Immature natural killer cell (primary cell): ENCODE data around the gene REG4. TPM values are rescaled to one million over a fixed set of nuclear protein-coding genes. Genes with fewer than 3 reads are reported as not detected.
"Not testable (repeated sequence)": the region's sequence is repeated elsewhere in the genome, so short reads cannot be mapped to it uniquely, and the experiment has no call there.

ENCODE experiments used
- DNase-seq, 3 donors: peaks; one replicate each; pipeline ENCODE4 v3.0.0; 2022; ENCODE audit warnings: mixed read lengths in 1 of 3
- H3K27ac Mint-ChIP-seq, 6 donors: one replicate each; pipeline ENCODE4 v1.8.0; 2020; ENCODE audit warnings: mixed read lengths in 6 of 6, mild to moderate bottlenecking in 5 of 6, inconsistent platforms in 4 of 6, moderate library complexity in 3 of 6
- H3K27me3 Mint-ChIP-seq, 3 donors: one replicate each; pipeline ENCODE4 v1.8.0; 2020 to 2021; ENCODE audit warnings: low read depth in 3 of 3, mild to moderate bottlenecking in 3 of 3, mixed read lengths in 3 of 3, moderate library complexity in 3 of 3, inconsistent platforms in 1 of 3
- H3K36me3 Mint-ChIP-seq, 3 donors: one replicate each; pipeline ENCODE4 v1.8.0; 2020; ENCODE audit warnings: mixed read lengths in 3 of 3, inconsistent platforms in 2 of 3, mild to moderate bottlenecking in 2 of 3
- H3K4me1 Mint-ChIP-seq, 2 donors: one replicate each; pipeline ENCODE4 v1.8.0; 2020; ENCODE audit warnings: inconsistent platforms in 2 of 2, mild to moderate bottlenecking in 2 of 2, mixed read lengths in 2 of 2, moderate library complexity in 1 of 2
- H3K4me3 Mint-ChIP-seq, 5 donors: one replicate each; pipeline ENCODE4 v1.8.0; 2020; ENCODE audit warnings: mild to moderate bottlenecking in 5 of 5, mixed read lengths in 5 of 5, inconsistent platforms in 3 of 5, moderate library complexity in 3 of 5
- H3K9me3 Mint-ChIP-seq, 6 donors: one replicate each; pipeline ENCODE4 v1.8.0; 2020; ENCODE audit warnings: mild to moderate bottlenecking in 6 of 6, mixed read lengths in 6 of 6, inconsistent platforms in 4 of 6, moderate library complexity in 3 of 6
- polyA plus RNA-seq, 3 donors: library from polyadenylated mRNA; unstranded; fragments of 300-500 nt; fragmentation: Illumina TruSeq; gene quantifications; one replicate each; pipeline ENCODE4 v1.2.3, GENCODE V29; 2021

REG4 gene
- polyA plus RNA-seq = not detected

GRCh38 chr1:119811387-119811786 lies at the start of gene REG4:
REG4 (minus strand) TSS chr1:119811460; CDS start chr1:119808769, 2,691 bp downstream.
- no peak within 1 kb of the TSS for H3K4me3 Mint-ChIP-seq
- H3K9me3 Mint-ChIP-seq = no peaks in the 10 kb centered on the region
- no peak within 1 kb of the TSS for H3K27ac Mint-ChIP-seq
- peaks cover 0 to 6% of the 10 kb centered on the region in 2 donors for H3K4me1 Mint-ChIP-seq
- DNase-seq = no peak
- peaks cover 0 to 7% (median 3%) of the 10 kb centered on the region in 3 donors for H3K27me3 Mint-ChIP-seq
- no peaks in the 10 kb centered on the region for H3K36me3 Mint-ChIP-seq

GRCh38 chr1:119859647-119860046 lies 48.4 kb upstream of the REG4 start:
- peaks cover 0 to 2% (median 0%) of the 10 kb centered on the region in 6 donors for H3K9me3 Mint-ChIP-seq
- H3K4me3 Mint-ChIP-seq = no peak overlapping the region
- H3K36me3 Mint-ChIP-seq = no peaks in the 10 kb centered on the region
- DNase-seq = no peak
- H3K27me3 Mint-ChIP-seq = peaks cover 0 to 5% (median 1%) of the 10 kb centered on the region in 3 donors
- no peak overlapping the region for H3K27ac Mint-ChIP-seq
- no peaks in the 10 kb centered on the region for H3K4me1 Mint-ChIP-seq

- H3K9me3 Mint-ChIP-seq, H3K4me3 Mint-ChIP-seq, H3K36me3 Mint-ChIP-seq, H3K4me1 Mint-ChIP-seq, H3K27ac Mint-ChIP-seq, H3K27me3 Mint-ChIP-seq, DNase-seq: not testable (repeated sequence)
Observed at GRCh38 chr1:119858556-119859214, 47.4 kb upstream of the REG4 start.

- Mint-ChIP-seq H3K36me3 (no peaks in the 10 kb centered on the region), H3K4me1 (no peaks in the 10 kb centered on the region), H3K27me3 (peaks cover 1 to 5% (median 2%) of the 10 kb centered on the region in 3 donors), H3K27ac (no peak overlapping the region), H3K4me3 (no peak overlapping the region), H3K9me3 (peaks cover 0 to 2% (median 0%) of the 10 kb centered on the region in 6 donors)
- no peak for DNase-seq
Observed at GRCh38 chr1:119858126-119858525, 46.9 kb upstream of the REG4 start.

- Mint-ChIP-seq H3K36me3 (no peaks in the 10 kb centered on the region), H3K27me3 (peaks cover 2 to 4% (median 2%) of the 10 kb centered on the region in 3 donors), H3K27ac (no peak overlapping the region), H3K9me3 (peaks cover 0 to 2% (median 0%) of the 10 kb centered on the region in 6 donors), H3K4me1 (no peaks in the 10 kb centered on the region), H3K4me3 (no peak overlapping the region)
- no peak for DNase-seq
Observed at GRCh38 chr1:119853155-119853554, 41.9 kb upstream of the REG4 start.

- DNase-seq = not testable (repeated sequence)
Observed at GRCh38 chr1:119844206-119844605, 32.9 kb upstream of the REG4 start.

GRCh38 chr1:119841306-119841705 lies 30.0 kb upstream of the REG4 start:
- no peak for DNase-seq
- no peaks in the 10 kb centered on the region for H3K9me3 Mint-ChIP-seq
- peaks cover 1 to 4% (median 3%) of the 10 kb centered on the region in 3 donors for H3K27me3 Mint-ChIP-seq
- H3K27ac Mint-ChIP-seq = no peak overlapping the region
- no peak overlapping the region for H3K4me3 Mint-ChIP-seq
- no peaks in the 10 kb centered on the region for H3K4me1 Mint-ChIP-seq
- H3K36me3 Mint-ChIP-seq = no peaks in the 10 kb centered on the region

More at GRCh38 chr1:119844206-119844605, 32.9 kb upstream of the REG4 start:
- H3K27ac Mint-ChIP-seq, H3K27me3 Mint-ChIP-seq, H3K9me3 Mint-ChIP-seq, H3K4me3 Mint-ChIP-seq, H3K4me1 Mint-ChIP-seq, H3K36me3 Mint-ChIP-seq: not testable (repeated sequence)

GRCh38 chr1:119840745-119841144 lies 29.5 kb upstream of the REG4 start:
- peaks cover 1 to 4% (median 3%) of the 10 kb centered on the region in 3 donors for H3K27me3 Mint-ChIP-seq
- no peak overlapping the region for H3K4me3 Mint-ChIP-seq
- no peaks in the 10 kb centered on the region for H3K9me3 Mint-ChIP-seq
- no peaks in the 10 kb centered on the region for H3K36me3 Mint-ChIP-seq
- DNase-seq = no peak
- H3K4me1 Mint-ChIP-seq = no peaks in the 10 kb centered on the region
- no peak overlapping the region for H3K27ac Mint-ChIP-seq

GRCh38 chr1:119838236-119838635 lies 27.0 kb upstream of the REG4 start:
- no peaks in the 10 kb centered on the region for H3K9me3 Mint-ChIP-seq
- no peaks in the 10 kb centered on the region for H3K36me3 Mint-ChIP-seq
- peaks cover 0 to 4% (median 3%) of the 10 kb centered on the region in 3 donors for H3K27me3 Mint-ChIP-seq
- no peaks in the 10 kb centered on the region for H3K4me1 Mint-ChIP-seq
- H3K4me3 Mint-ChIP-seq = no peak overlapping the region
- H3K27ac Mint-ChIP-seq = no peak overlapping the region
- no peak for DNase-seq

- DNase-seq = no peak
- peaks cover 0 to 2% (median 0%) of the 10 kb centered on the region in 6 donors for H3K9me3 Mint-ChIP-seq
- H3K27ac Mint-ChIP-seq = no peak overlapping the region
- peaks cover 0 to 9% (median 8%) of the 10 kb centered on the region in 3 donors for H3K27me3 Mint-ChIP-seq
- H3K4me1 Mint-ChIP-seq = no peaks in the 10 kb centered on the region
- no peak overlapping the region for H3K4me3 Mint-ChIP-seq
- H3K36me3 Mint-ChIP-seq = no peaks in the 10 kb centered on the region
Observed at GRCh38 chr1:119834990-119835389, 23.7 kb upstream of the REG4 start.

GRCh38 chr1:119831027-119831426 lies 19.8 kb upstream of the REG4 start:
- Mint-ChIP-seq H3K4me1 (no peaks in the 10 kb centered on the region), H3K27ac (no peak overlapping the region), H3K36me3 (no peaks in the 10 kb centered on the region), H3K9me3 (peaks cover 0 to 2% (median 0%) of the 10 kb centered on the region in 6 donors), H3K4me3 (no peak overlapping the region), H3K27me3 (peaks cover 2 to 10% (median 7%) of the 10 kb centered on the region in 3 donors)
- no peak for DNase-seq

- no peak for DNase-seq
- no peaks in the 10 kb centered on the region for H3K36me3 Mint-ChIP-seq
- peaks cover 2 to 10% (median 7%) of the 10 kb centered on the region in 3 donors for H3K27me3 Mint-ChIP-seq
- no peaks in the 10 kb centered on the region for H3K4me1 Mint-ChIP-seq
- peaks cover 0 to 2% (median 0%) of the 10 kb centered on the region in 6 donors for H3K9me3 Mint-ChIP-seq
- H3K4me3 Mint-ChIP-seq = no peak overlapping the region
- no peak overlapping the region for H3K27ac Mint-ChIP-seq
Observed at GRCh38 chr1:119829625-119830024, 18.4 kb upstream of the REG4 start.

GRCh38 chr1:119829006-119829405 lies 17.7 kb upstream of the REG4 start:
- H3K4me3 Mint-ChIP-seq, H3K4me1 Mint-ChIP-seq, H3K27me3 Mint-ChIP-seq: not testable (repeated sequence)

GRCh38 chr1:119828266-119828665 lies 17.0 kb upstream of the REG4 start:
- Mint-ChIP-seq H3K36me3 (no peaks in the 10 kb centered on the region), H3K27ac (no peak overlapping the region)

More at GRCh38 chr1:119829006-119829405, 17.7 kb upstream of the REG4 start:
- not testable (repeated sequence) for H3K36me3 Mint-ChIP-seq, H3K27ac Mint-ChIP-seq, H3K9me3 Mint-ChIP-seq, DNase-seq

GRCh38 chr1:119827010-119827409 lies 15.8 kb upstream of the REG4 start:
- Mint-ChIP-seq H3K4me1 (no peaks in the 10 kb centered on the region), H3K4me3 (no peak overlapping the region), H3K9me3 (peaks cover 0 to 2% (median 0%) of the 10 kb centered on the region in 6 donors), H3K27me3 (peaks cover 2 to 12% (median 5%) of the 10 kb centered on the region in 3 donors), H3K27ac (no peak overlapping the region), H3K36me3 (no peaks in the 10 kb centered on the region)
- no peak for DNase-seq

More at GRCh38 chr1:119828266-119828665, 17.0 kb upstream of the REG4 start:
- H3K27me3 Mint-ChIP-seq = peaks cover 2 to 11% (median 10%) of the 10 kb centered on the region in 3 donors
- no peaks in the 10 kb centered on the region for H3K4me1 Mint-ChIP-seq
- no peak for DNase-seq
- no peak overlapping the region for H3K4me3 Mint-ChIP-seq
- peaks cover 0 to 2% (median 0%) of the 10 kb centered on the region in 6 donors for H3K9me3 Mint-ChIP-seq
